Loucy (cell line): ENCODE results near the gene CDK18.

Experiments used
- H2AFZ ChIP-seq: fragments of 200-600 bp; sonication (generic); 2 replicates; pipeline ENCODE4 v1.6.0; 2016; ENCODE audit warnings: antibody characterized with exemption, mild to moderate bottlenecking, low read length, moderate library complexity
- H3F3A ChIP-seq: fragments of 200-600 bp; 2 replicates; pipeline ENCODE4 v1.6.0; 2016; ENCODE audit warnings: antibody characterized with exemption, low read depth, mild to moderate bottlenecking
- H3K27me3 ChIP-seq: fragments of 200-600 bp; sonication (generic); 2 replicates; pipeline ENCODE4 v1.6.1; 2014; ENCODE audit warnings: low read length, mild to moderate bottlenecking; ENCODE audit not compliant: insufficient read depth, poor library complexity, severe bottlenecking
- H3K36me3 ChIP-seq: fragments of 200-600 bp; sonication (generic); 2 replicates; pipeline ENCODE4 v1.6.1; 2016; ENCODE audit warnings: low read length; ENCODE audit not compliant: insufficient read depth
- H3K4me1 ChIP-seq: fragments of 200-600 bp; sonication (generic); 2 replicates; pipeline ENCODE4 v1.5.1; 2014; ENCODE audit warnings: low read length, mild to moderate bottlenecking; ENCODE audit not compliant: insufficient read depth, poor library complexity, severe bottlenecking
- H3K4me2 ChIP-seq: fragments of 200-600 bp; sonication (generic); 2 replicates; pipeline ENCODE4 v1.6.0; 2014; ENCODE audit warnings: antibody characterized with exemption, low read length, low read depth, mild to moderate bottlenecking; ENCODE audit not compliant: poor library complexity, severe bottlenecking
- H3K4me3 ChIP-seq: fragments of 200-600 bp; sonication (generic); 2 replicates; pipeline ENCODE4 v1.5.1; 2014; ENCODE audit warnings: low read length, mild to moderate bottlenecking, mixed read lengths; ENCODE audit not compliant: poor library complexity, severe bottlenecking
- H3K79me2 ChIP-seq: fragments of 200-600 bp; sonication (generic); 2 replicates; pipeline ENCODE4 v1.6.1; 2014; ENCODE audit warnings: low read length; ENCODE audit not compliant: insufficient read depth
- H3K9ac ChIP-seq: fragments of 200-600 bp; sonication (generic); 2 replicates; pipeline ENCODE4 v1.6.0; 2014; ENCODE audit warnings: mild to moderate bottlenecking, low read depth, low read length, moderate library complexity; ENCODE audit not compliant: poor library complexity, severe bottlenecking
- H3K9me2 ChIP-seq: fragments of 200-600 bp; sonication (generic); replicated peaks from 2 replicates; pipeline ENCODE4 v1.6.1; 2016; ENCODE audit warnings: low read depth, low read length, mixed read lengths
- H3K9me3 ChIP-seq: fragments of 200-600 bp; sonication (generic); 2 replicates; pipeline ENCODE4 v1.6.1; 2014; ENCODE audit warnings: mild to moderate bottlenecking, antibody characterized with exemption, low read length, low read depth; ENCODE audit not compliant: insufficient read depth
- H4K20me1 ChIP-seq: fragments of 200-600 bp; sonication (generic); 2 replicates; pipeline ENCODE4 v1.6.0; 2014; ENCODE audit warnings: antibody characterized with exemption, low read length, mild to moderate bottlenecking; ENCODE audit not compliant: insufficient read depth, poor library complexity, severe bottlenecking
- CTCF ChIP-seq: fragments of 200-600 bp; sonication (generic); conservative IDR thresholded peaks from 2 replicates; pipeline ENCODE4 v1.5.1; 2014; ENCODE audit warnings: mild to moderate bottlenecking, antibody characterized with exemption, low read length
- EZH2phosphoT487 ChIP-seq: fragments of 200-600 bp; IDR thresholded peaks from 2 replicates; pipeline ENCODE4 v1.6.1; 2018; ENCODE audit warnings: antibody characterized with exemption, mild to moderate bottlenecking, moderate library complexity, borderline replicate concordance

Gene CDK18

GRCh38 chr1:205472737-205473441 lies 31.6 kb upstream of the CDK18 start:
- no peaks in the 10 kb centered on the region for H3K27me3 ChIP-seq
- H3K4me1 ChIP-seq: no peaks in the 10 kb centered on the region
- no peak overlapping the region for H3K4me2 ChIP-seq
- TF ChIP-seq EZH2phosphoT487 (no peak), CTCF (no peak)
- no peak overlapping the region for H3K4me3 ChIP-seq
- no peak overlapping the region for H3K9ac ChIP-seq
- peaks cover 13% of the 10 kb centered on the region for H3K9me3 ChIP-seq
- no peaks in the 10 kb centered on the region for H3K36me3 ChIP-seq
- no peak overlapping the region for H2AFZ ChIP-seq
- H3K79me2 ChIP-seq: no peaks in the 10 kb centered on the region
- no peaks in the 10 kb centered on the region for H4K20me1 ChIP-seq
- no peaks in the 10 kb centered on the region for H3F3A ChIP-seq
- no peaks in the 10 kb centered on the region for H3K9me2 ChIP-seq

GRCh38 chr1:205473475-205473874 lies 31.0 kb upstream of the CDK18 start:
- no peaks in the 10 kb centered on the region for H3K79me2 ChIP-seq
- H3K9ac ChIP-seq: no peak overlapping the region
- H3K27me3 ChIP-seq: no peaks in the 10 kb centered on the region
- no peak overlapping the region for H3K4me2 ChIP-seq
- peaks cover 13% of the 10 kb centered on the region for H3K9me3 ChIP-seq
- H3K4me1 ChIP-seq: no peaks in the 10 kb centered on the region
- no peaks in the 10 kb centered on the region for H3F3A ChIP-seq
- no peak for TF ChIP-seq CTCF
- TF ChIP-seq EZH2phosphoT487: no peak
- no peaks in the 10 kb centered on the region for H3K9me2 ChIP-seq
- no peaks in the 10 kb centered on the region for H3K36me3 ChIP-seq
- H4K20me1 ChIP-seq: no peaks in the 10 kb centered on the region
- H3K4me3 ChIP-seq: no peak overlapping the region
- no peak overlapping the region for H2AFZ ChIP-seq

- no peaks in the 10 kb centered on the region for H3K4me1 ChIP-seq
Observed at GRCh38 chr1:205473966-205474365, 30.5 kb upstream of the CDK18 start.

More at GRCh38 chr1:205473966-205474365, 30.5 kb upstream of the CDK18 start:
- Histone ChIP-seq H3K79me2 (no peaks in the 10 kb centered on the region), H2AFZ (no peak overlapping the region), H3K9me2 (no peaks in the 10 kb centered on the region), H3K4me3 (no peak overlapping the region), H3K9ac (no peak overlapping the region), H3F3A (no peaks in the 10 kb centered on the region), H3K27me3 (no peaks in the 10 kb centered on the region), H3K4me2 (no peak overlapping the region), H3K9me3 (peaks cover 13% of the 10 kb centered on the region), H3K36me3 (no peaks in the 10 kb centered on the region), H4K20me1 (no peaks in the 10 kb centered on the region)
- TF ChIP-seq EZH2phosphoT487 (no peak), CTCF (no peak)
